DND-41 (cell line): ENCODE measurements around the gene SLC43A1.

Experiments used
- CTCF ChIP-seq: IDR thresholded peaks from 2 replicates; pipeline ENCODE4 v1.5.1; 2012; ENCODE audit warnings: borderline replicate concordance, low read length, moderate library complexity, mild to moderate bottlenecking; ENCODE audit not compliant: poor library complexity, severe bottlenecking; ENCODE audit errors: extremely low read depth
- EZH2 ChIP-seq: IDR thresholded peaks from 3 replicates; pipeline ENCODE4 v1.6.1; 2012; ENCODE audit warnings: borderline replicate concordance, low read depth, mild to moderate bottlenecking, moderate library complexity, low read length, inconsistent platforms; ENCODE audit not compliant: severe bottlenecking

GRCh38 chr11:57530596-57531507, 15.3 kb upstream of the SLC43A1 start, which contains the start of gene TIMM10:
- no peak for TF ChIP-seq CTCF
- no peak for TF ChIP-seq EZH2
